ENCODE data around the gene C2orf49.

GRCh38 chr2:105362862-105363591 lies 25.7 kb downstream of the C2orf49 start:
- TF ChIP-seq GATA3 (IDR thresholded peaks at IDR 0.05; ENCODE audit: low read depth, low read length) = no peak
- no peak for TF ChIP-seq GATA2 (IDR thresholded peaks at IDR 0.05; ENCODE audit: low read depth, low read length)

Data from SH-SY5Y (cell line).